GM12878 (cell line): ENCODE measurements around the gene VPS8. TPM values are rescaled to one million over a fixed set of nuclear protein-coding genes. Genes with fewer than 3 reads are reported as not detected.

Experiments used
- ATAC-seq: fragments of 200-7000 bp; cut with Tn5 transposase; 3 replicates; pipeline ENCODE4 v1.9.1; 2020; ENCODE audit warnings: mild to moderate bottlenecking, moderate library complexity
- BruUV-seq: library from RNA; stranded (reverse); fragments of 400-500 nt; replicated peaks from 2 replicates; lab custom pipeline; 2021; lab: Mats Ljungman, UMichigan
- CTCF ChIA-PET: fragments of 300-600 bp; sonication (Branson Sonifier 250); formaldehyde crosslinking; extraction: SDS; loops from one replicate; lab custom pipeline; 2021; ENCODE audit warnings: inconsistent platforms; lab: Yijun Ruan, JAX
- POLR2A ChIA-PET: fragments of 350-600 bp; formaldehyde crosslinking; extraction: SDS; loops from one replicate; lab custom pipeline; 2021; ENCODE audit warnings: inconsistent platforms; lab: Charles Lee
- RAD21 ChIA-PET: fragments of 300-600 bp; sonication (Branson Sonifier 250); formaldehyde crosslinking; loops from one replicate; lab custom pipeline; 2023; ENCODE audit warnings: antibody characterized with exemption; ENCODE audit not compliant: unreplicated experiment; lab: Charles Lee
- SMC1A ChIA-PET: fragments of 300-600 bp; sonication (Branson Sonifier 250); formaldehyde crosslinking; loops from one replicate; lab custom pipeline; 2023; ENCODE audit not compliant: unreplicated experiment, uncharacterized antibody; lab: Charles Lee
- DNase-seq: peaks from one replicate; pipeline ENCODE4 v3.0.0-alpha.2; 2011; ENCODE audit warnings: low read depth, low spot score
- FAIRE-seq: peaks from 3 replicates; lab custom pipeline; 2011; peaks lifted over from hg19 to GRCh38; lab: Jason Lieb, UNC
- H2AFZ ChIP-seq: 2 replicates; pipeline ENCODE4 v1.6.0; 2011; ENCODE audit warnings: low read depth, low read length, control low read depth; ENCODE audit not compliant: control insufficient read depth
- H3K27ac ChIP-seq: 2 replicates; pipeline ENCODE4 v1.5.1; 2011; ENCODE audit warnings: control low read depth; ENCODE audit not compliant: control insufficient read depth, insufficient read depth
- H3K27me3 ChIP-seq, 2 experiments: replicated peaks in 1 of 2; 2 replicates each; pipeline versions ENCODE4 v1.6.0 to v1.6.1; 2011; ENCODE audit warnings: low read length in 1 of 2; ENCODE audit not compliant: control insufficient read depth in 2 of 2, insufficient read depth in 2 of 2
- H3K36me3 ChIP-seq, 2 experiments: 2 replicates each; pipeline ENCODE4 v1.5.1; 2011; ENCODE audit warnings: low read length in 1 of 2; ENCODE audit not compliant: control insufficient read depth in 2 of 2, insufficient read depth in 2 of 2
- H3K4me1 ChIP-seq: 2 replicates; pipeline ENCODE4 v1.6.1; 2011; ENCODE audit warnings: mild to moderate bottlenecking, low read length, moderate library complexity, mixed read lengths; ENCODE audit not compliant: control insufficient read depth, insufficient read depth
- H3K4me2 ChIP-seq: 2 replicates; pipeline ENCODE4 v1.6.0; 2011; ENCODE audit warnings: control low read depth; ENCODE audit not compliant: control insufficient read depth, insufficient read depth
- H3K4me3 ChIP-seq: fragments of 200-600 bp; sonication (generic); 2 replicates; pipeline ENCODE4 v1.5.1; 2016
- H3K79me2 ChIP-seq: 2 replicates; pipeline ENCODE4 v1.6.0; 2011; ENCODE audit warnings: low read length; ENCODE audit not compliant: control insufficient read depth, insufficient read depth
- H3K9ac ChIP-seq: 2 replicates; pipeline ENCODE4 v1.8.0; 2011; ENCODE audit warnings: low read length, control low read depth, mixed read lengths; ENCODE audit not compliant: control insufficient read depth, insufficient read depth
- H3K9me3 ChIP-seq: replicated peaks from 3 replicates; pipeline ENCODE4 v1.5.1; 2011; ENCODE audit warnings: mild to moderate bottlenecking, low read length; ENCODE audit not compliant: control insufficient read depth, insufficient read depth
- H4K20me1 ChIP-seq: 2 replicates; pipeline ENCODE4 v1.6.0; 2011; ENCODE audit not compliant: control insufficient read depth, insufficient read depth
- JUNB ChIP-seq: IDR thresholded peaks from 2 replicates; pipeline ENCODE4 v1.6.1; 2016; ENCODE audit warnings: antibody characterized with exemption, mild to moderate bottlenecking
- TCF7 ChIP-seq: IDR thresholded peaks from 2 replicates; pipeline ENCODE4 v1.6.1; 2014; ENCODE audit warnings: antibody characterized with exemption, borderline replicate concordance
- ZNF622 ChIP-seq: fragments of 450-650 bp; IDR thresholded peaks from 2 replicates; pipeline ENCODE4 v1.6.1; 2017; ENCODE audit warnings: mild to moderate bottlenecking, inconsistent platforms
- WGBS: methylation state at CpG from one replicate; pipeline ENCODE4 v1.1.6; 2016; ENCODE audit warnings: low lambda C conversion rate; ENCODE audit not compliant: insufficient replicate concordance, insufficient coverage; ENCODE audit errors: missing lambda C conversion rate; 5-methylcytosine and 5-hydroxymethylcytosine counted together
- in situ Hi-C: fragments of 300-500 bp; cut with MboI; formaldehyde crosslinking; loops from 9 replicates; pipeline ENCODE4 v1.14.3; 2018; ENCODE audit warnings: mixed read lengths
- intact Hi-C: fragments of 100-400 bp; cut with micrococcal nuclease; formaldehyde crosslinking; loops from one replicate; pipeline ENCODE4 v1.14.2; 2022; ENCODE audit not compliant: unreplicated experiment
- polyA plus RNA-seq, 11 experiments: library from polyadenylated mRNA; depleted of rRNA in 4 of 11; unstranded in 6 of 11; stranded (reverse) in 5 of 11; fragments of >200 nt; fragmentation: Nextera tagmentation in 4 of 11; fragmentation: Illumina TruSeq in 1 of 11; extraction: Ambion mirVana in 4 of 11; extraction: Trizol in 1 of 11; gene quantifications; 1 replicate in 1 of 11; 2 replicates in 10 of 11; pipeline versions ENCODE4 v1.2.1 to v1.2.3, GENCODE V29; 2011 to 2016; ENCODE audit warnings: inconsistent platforms in 2 of 11, missing spikeins in 2 of 11, low read depth in 1 of 11
- total RNA-seq, 4 experiments: library from RNA; depleted of rRNA in 3 of 4; stranded (reverse); fragments of >200 nt in 3 of 4; fragmentation: Illumina TruSeq in 1 of 4; extraction: Trizol in 1 of 4; gene quantifications; 2 replicates each; pipeline versions ENCODE4 v1.2.1 to v1.2.3, GENCODE V29; 2013 to 2021
- TF ChIP-seq, protein P1 (sequence below): fragments of 450-650 bp; IDR thresholded peaks from 2 replicates; pipeline ENCODE4 v1.6.1; 2017; ENCODE audit warnings: low read depth, mild to moderate bottlenecking, moderate library complexity

Gene VPS8
- total and polyA plus RNA-seq, 10 of the 15 experiments (the other 5 are each of a cell fraction or from before 2014, with no cell fraction given): 8.9 to 34.7 (median 20.9) TPM

DNA sequence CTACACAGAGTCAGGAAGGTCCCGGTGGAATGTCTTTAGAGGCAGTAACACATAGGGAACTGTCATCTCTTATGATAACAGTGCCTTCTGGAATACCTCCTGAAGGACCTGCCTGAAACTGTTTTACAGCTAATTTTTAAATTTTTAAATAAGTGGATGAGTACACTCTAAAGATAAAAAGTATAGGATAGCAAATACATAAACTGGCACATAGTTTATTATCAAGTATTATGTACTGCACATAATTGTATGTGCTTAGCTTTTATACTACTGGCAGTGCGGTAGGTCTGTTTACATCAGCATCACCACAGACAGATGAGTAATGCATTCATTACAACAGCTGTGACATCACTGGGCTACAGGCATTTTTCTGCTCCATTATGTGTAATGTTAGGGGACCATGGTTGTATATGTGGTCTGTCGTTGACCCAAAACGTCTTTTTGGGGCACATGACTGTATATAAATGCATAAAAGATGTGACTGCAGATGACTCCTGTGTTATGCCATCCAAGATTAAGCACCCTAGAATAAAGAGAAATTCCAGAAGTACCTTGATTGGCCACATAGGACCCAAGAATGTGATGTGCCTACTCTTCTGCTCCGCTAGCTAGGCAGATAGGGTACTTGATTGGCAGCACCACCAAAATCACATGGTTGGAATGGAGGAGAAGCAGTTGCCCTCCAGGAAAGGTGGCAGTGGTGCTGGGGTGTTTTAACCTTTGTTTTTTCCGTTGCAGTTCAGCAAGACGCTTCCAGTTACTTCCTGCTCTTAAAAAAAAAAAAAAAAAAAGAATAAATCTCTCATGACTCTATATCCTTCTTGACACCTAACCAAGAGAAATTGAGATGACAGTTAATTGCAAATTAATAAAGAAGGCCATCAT, 3.3 kb downstream of the VPS8 start:
- TF ChIP-seq, protein P1, sequence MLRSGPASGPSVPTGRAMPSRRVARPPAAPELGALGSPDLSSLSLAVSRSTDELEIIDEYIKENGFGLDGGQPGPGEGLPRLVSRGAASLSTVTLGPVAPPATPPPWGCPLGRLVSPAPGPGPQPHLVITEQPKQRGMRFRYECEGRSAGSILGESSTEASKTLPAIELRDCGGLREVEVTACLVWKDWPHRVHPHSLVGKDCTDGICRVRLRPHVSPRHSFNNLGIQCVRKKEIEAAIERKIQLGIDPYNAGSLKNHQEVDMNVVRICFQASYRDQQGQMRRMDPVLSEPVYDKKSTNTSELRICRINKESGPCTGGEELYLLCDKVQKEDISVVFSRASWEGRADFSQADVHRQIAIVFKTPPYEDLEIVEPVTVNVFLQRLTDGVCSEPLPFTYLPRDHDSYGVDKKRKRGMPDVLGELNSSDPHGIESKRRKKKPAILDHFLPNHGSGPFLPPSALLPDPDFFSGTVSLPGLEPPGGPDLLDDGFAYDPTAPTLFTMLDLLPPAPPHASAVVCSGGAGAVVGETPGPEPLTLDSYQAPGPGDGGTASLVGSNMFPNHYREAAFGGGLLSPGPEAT: no peak
- TF ChIP-seq TCF7 (no peak), JUNB (no peak), ZNF622 (no peak)
- DNase-seq: no peak
- 89% methylated on average over 5 of the region's 7 CpGs for WGBS
- H3K4me2 ChIP-seq: no peak overlapping the region
- ATAC-seq: no peak
- in situ Hi-C loops (no loop called here), intact Hi-C loops (no loop called here)
- no peaks in the 10 kb centered on the region for H4K20me1 ChIP-seq
- H3K27me3 ChIP-seq: no peaks in the 10 kb centered on the region
- CTCF ChIA-PET: interaction anchor here (0.7 to 1.6 kb wide), 7 partner anchors 8 to 361 kb away, joined by 3 to 7 read pairs (median 3); no protein-coding TSS in a partner anchor
- H3K4me1 ChIP-seq: peaks cover 16% of the 10 kb centered on the region
- no peaks in the 10 kb centered on the region for H3K9me3 ChIP-seq
- H3K9ac ChIP-seq: no peak overlapping the region
- peaks cover 18% of the 10 kb centered on the region for H3K79me2 ChIP-seq
- H2AFZ ChIP-seq: no peak overlapping the region
- SMC1A ChIA-PET: interaction anchor here (1.1 to 2.9 kb wide), 3 partner anchors 8 to 11 kb away, joined by 3 to 24 read pairs (median 4); no protein-coding TSS in a partner anchor
- RAD21 ChIA-PET: interaction anchor here (1.0 kb wide), 1 partner anchor 69 kb away, joined by 3 read pairs; no protein-coding TSS in a partner anchor
- BruUV-seq: no TSS peak
- H3K36me3 ChIP-seq: no peaks in the 10 kb centered on the region
- no peak for FAIRE-seq
- POLR2A ChIA-PET: interaction anchor here (0.6 to 0.9 kb wide), 3 partner anchors 8 to 16 kb away, joined by 3 read pairs; no protein-coding TSS in a partner anchor
- no peak overlapping the region for H3K4me3 ChIP-seq
- no peak overlapping the region for H3K27ac ChIP-seq
